ENCODE results near the gene GRIP1. TPM values are rescaled to one million over a fixed set of nuclear protein-coding genes. Genes with fewer than 3 reads are reported as not detected.

The GRIP1 gene
- total and polyA plus RNA-seq, 2 donors (not counting 3 experiments of a cell fraction or from before 2014, with no cell fraction given): 0.04 to 0.69 TPM

GRCh38 chr12:66409195-66409871 lies 269.5 kb downstream of the GRIP1 start:
- CTCF ChIA-PET: interaction anchor here (0.8 to 4.9 kb wide), 11 partner anchors 9 to 264 kb away, joined by 3 to 56 read pairs (median 4); no protein-coding TSS in a partner anchor
- Histone ChIP-seq H3K9ac (replicated peaks; ENCODE audit: extremely low read depth, insufficient read depth, low read length) (no peak overlapping the region), H4K20me1 (replicated peaks; ENCODE audit: control insufficient read depth, extremely low read depth, insufficient read depth, low read length) (no peaks in the 10 kb centered on the region), H3K79me2 (ENCODE audit: control insufficient read depth, insufficient read depth, low read length) (no peaks in the 10 kb centered on the region), H3K4me3 (replicated peaks in 1 of 3; ENCODE audit: insufficient read depth in 1 of 3, low read depth in 1 of 3, low read length in 3 of 3) (no peak overlapping the region), H2AFZ (ENCODE audit: low read depth, low read length) (peak overlapping the region; percentile 32), H3K4me1 (ENCODE audit: control insufficient read depth, extremely low read depth, insufficient read depth, low read length) (peaks cover 11% of the 10 kb centered on the region), H3K9me3 (replicated peaks; ENCODE audit: control insufficient read depth, insufficient read depth, low read length) (no peaks in the 10 kb centered on the region), H3K4me2 (ENCODE audit: insufficient read depth, low read length) (no peak overlapping the region), H3K36me3 (ENCODE audit: control insufficient read depth in 2 of 2, extremely low read depth in 1 of 2, insufficient read depth in 2 of 2, low read length in 2 of 2) (no peaks in the 10 kb centered on the region), H3K27me3 (ENCODE audit: control insufficient read depth in 2 of 2, insufficient read depth in 2 of 2, low read length in 2 of 2) (no peaks in the 10 kb centered on the region), H3K27ac (ENCODE audit: insufficient read depth, low read depth, low read length) (no peak overlapping the region), H3K9me1 (replicated peaks; ENCODE audit: control insufficient read depth, extremely low read depth, insufficient read depth, low read length) (no peaks in the 10 kb centered on the region)
- intact Hi-C loops (cut with micrococcal nuclease) (loop anchor here (1.0 to 10.0 kb wide), 8 partner anchors 57 to 1517 kb away; partner anchors contain the start of gene LLPH), dilution Hi-C loops (cut with MboI; ENCODE audit: extremely low pct_ligation_motif_present, low sequenced_read_pairs) (no loop called here)
- TF ChIP-seq, protein P1, sequence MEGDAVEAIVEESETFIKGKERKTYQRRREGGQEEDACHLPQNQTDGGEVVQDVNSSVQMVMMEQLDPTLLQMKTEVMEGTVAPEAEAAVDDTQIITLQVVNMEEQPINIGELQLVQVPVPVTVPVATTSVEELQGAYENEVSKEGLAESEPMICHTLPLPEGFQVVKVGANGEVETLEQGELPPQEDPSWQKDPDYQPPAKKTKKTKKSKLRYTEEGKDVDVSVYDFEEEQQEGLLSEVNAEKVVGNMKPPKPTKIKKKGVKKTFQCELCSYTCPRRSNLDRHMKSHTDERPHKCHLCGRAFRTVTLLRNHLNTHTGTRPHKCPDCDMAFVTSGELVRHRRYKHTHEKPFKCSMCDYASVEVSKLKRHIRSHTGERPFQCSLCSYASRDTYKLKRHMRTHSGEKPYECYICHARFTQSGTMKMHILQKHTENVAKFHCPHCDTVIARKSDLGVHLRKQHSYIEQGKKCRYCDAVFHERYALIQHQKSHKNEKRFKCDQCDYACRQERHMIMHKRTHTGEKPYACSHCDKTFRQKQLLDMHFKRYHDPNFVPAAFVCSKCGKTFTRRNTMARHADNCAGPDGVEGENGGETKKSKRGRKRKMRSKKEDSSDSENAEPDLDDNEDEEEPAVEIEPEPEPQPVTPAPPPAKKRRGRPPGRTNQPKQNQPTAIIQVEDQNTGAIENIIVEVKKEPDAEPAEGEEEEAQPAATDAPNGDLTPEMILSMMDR (IDR thresholded peaks at IDR 0.05; ENCODE audit: extremely low read depth in 1 of 2, insufficient read depth in 1 of 2, low read depth in 1 of 2, low read length in 2 of 2): peak; percentile 58 to 70
- TF ChIP-seq, protein P2, sequence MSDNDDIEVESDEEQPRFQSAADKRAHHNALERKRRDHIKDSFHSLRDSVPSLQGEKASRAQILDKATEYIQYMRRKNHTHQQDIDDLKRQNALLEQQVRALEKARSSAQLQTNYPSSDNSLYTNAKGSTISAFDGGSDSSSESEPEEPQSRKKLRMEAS (IDR thresholded peaks at IDR 0.05; ENCODE audit: insufficient read depth, insufficient read length): no peak
- FAIRE-seq (peak; percentile 56), DNase-seq (ENCODE audit: low read depth, low spot score) (peak; percentile 69)
- POLR2A ChIA-PET: no interaction called here
- BruUV-seq (replicated peaks): no TSS peak

GRCh38 chr12:66405395-66405794 lies 273.5 kb downstream of the GRIP1 start:
- peak overlapping the region; percentile 50 for H3K4me2 ChIP-seq (ENCODE audit: insufficient read depth, low read length)
- TF ChIP-seq, protein P1 (IDR thresholded peaks at IDR 0.05; ENCODE audit: extremely low read depth in 1 of 2, insufficient read depth in 1 of 2, low read depth in 1 of 2, low read length in 2 of 2): no peak
- TF ChIP-seq POLR2A (IDR thresholded peaks at IDR 0.05; ENCODE audit: low read depth, low read length): no peak
- TF ChIP-seq EZH2 (IDR thresholded peaks at IDR 0.05; ENCODE audit: borderline replicate concordance, low read depth, low read length, severe bottlenecking): no peak
- no peak for TF ChIP-seq POLR2AphosphoS5 (IDR thresholded peaks at IDR 0.05; ENCODE audit: insufficient read depth, low read depth, low read length)
- TF ChIP-seq JUN (IDR thresholded peaks at IDR 0.05; ENCODE audit: borderline replicate concordance, insufficient read depth, insufficient read length, low read depth): peak; percentile 74
- peak; percentile 87 for TF ChIP-seq FOS (IDR thresholded peaks at IDR 0.05; ENCODE audit: borderline replicate concordance, insufficient read depth, low read length)
- TF ChIP-seq, protein P2 (IDR thresholded peaks at IDR 0.05; ENCODE audit: insufficient read depth, insufficient read length): no peak
- peak; percentile 72 for TF ChIP-seq GATA2 (IDR thresholded peaks at IDR 0.05; ENCODE audit: insufficient read depth, insufficient read length, low read depth, low read length)
- no peak for TF ChIP-seq MYC (IDR thresholded peaks at IDR 0.05; ENCODE audit: low read depth, low read length)
- H3K4me1 ChIP-seq (ENCODE audit: control insufficient read depth, extremely low read depth, insufficient read depth, low read length): peaks cover 11% of the 10 kb centered on the region
- no peaks in the 10 kb centered on the region for H3K9me3 ChIP-seq (replicated peaks; ENCODE audit: control insufficient read depth, insufficient read depth, low read length)
- ChIA-PET POLR2A (no interaction called here), CTCF (interaction anchor here (1.0 to 4.9 kb wide), 8 partner anchors 16 to 289 kb away, joined by 3 to 56 read pairs (median 6); partner anchors contain the start of gene HELB)
- intact Hi-C loops (cut with micrococcal nuclease) (loop anchor here (1.0 to 10.0 kb wide), 4 partner anchors 260 to 1513 kb away; partner anchors contain the start of gene LLPH), dilution Hi-C loops (cut with MboI; ENCODE audit: extremely low pct_ligation_motif_present, low sequenced_read_pairs) (no loop called here)
- H3K79me2 ChIP-seq (ENCODE audit: control insufficient read depth, insufficient read depth, low read length): no peaks in the 10 kb centered on the region
- H4K20me1 ChIP-seq (replicated peaks; ENCODE audit: control insufficient read depth, extremely low read depth, insufficient read depth, low read length): no peaks in the 10 kb centered on the region
- peak overlapping the region; percentile 20 for H3K27ac ChIP-seq (ENCODE audit: insufficient read depth, low read depth, low read length)
- no peak overlapping the region for H3K9ac ChIP-seq (replicated peaks; ENCODE audit: extremely low read depth, insufficient read depth, low read length)
- DNase-seq (ENCODE audit: low read depth, low spot score): peak; percentile 67
- no peaks in the 10 kb centered on the region for H3K9me1 ChIP-seq (replicated peaks; ENCODE audit: control insufficient read depth, extremely low read depth, insufficient read depth, low read length)
- peak; percentile 86 for FAIRE-seq
- no peak overlapping the region for H3K4me3 ChIP-seq (replicated peaks in 1 of 3; ENCODE audit: insufficient read depth in 1 of 3, low read depth in 1 of 3, low read length in 3 of 3)
- no peaks in the 10 kb centered on the region for H3K36me3 ChIP-seq (ENCODE audit: control insufficient read depth in 2 of 2, extremely low read depth in 1 of 2, insufficient read depth in 2 of 2, low read length in 2 of 2)
- peak overlapping the region; percentile 39 for H2AFZ ChIP-seq (ENCODE audit: low read depth, low read length)
- no peaks in the 10 kb centered on the region for H3K27me3 ChIP-seq (ENCODE audit: control insufficient read depth in 2 of 2, insufficient read depth in 2 of 2, low read length in 2 of 2)
- BruUV-seq (replicated peaks): no TSS peak

Data from endothelial cell of umbilical vein (primary cell).